SK-N-SH (cell line): ENCODE results near the gene ABCA6. TPM values are rescaled to one million over a fixed set of nuclear protein-coding genes. Genes with fewer than 3 reads are reported as not detected.

Experiments
- CTCF ChIA-PET: fragments of 300-600, 350-600 bp; formaldehyde crosslinking; extraction: SDS; loops from one replicate; lab custom pipeline; 2021; lab: Yijun Ruan, JAX
- POLR2A ChIA-PET: fragments of 350-600 bp; sonication (Branson Sonifier 250); formaldehyde crosslinking; extraction: SDS; loops from one replicate; lab custom pipeline; 2020; ENCODE audit warnings: antibody characterized with exemption, inconsistent platforms; lab: Yijun Ruan, JAX
- DNase-seq: peaks from one replicate; pipeline ENCODE4 v3.0.0; 2012
- H2AFZ ChIP-seq: fragments of 200-600 bp; sonication (generic); 2 replicates; pipeline ENCODE4 v1.8.1; 2016; ENCODE audit warnings: antibody characterized with exemption, mild to moderate bottlenecking, low read depth
- H3F3A ChIP-seq: fragments of 200-600 bp; sonication (generic); replicated peaks from 2 replicates; pipeline ENCODE3; 2016; ENCODE audit warnings: antibody characterized with exemption, mild to moderate bottlenecking; ENCODE audit not compliant: insufficient read depth
- H3K27ac ChIP-seq, 2 experiments: fragments of 200-500 bp in 1 of 2; fragments of 200-600 bp in 1 of 2; sonication (Bioruptor generic) in 1 of 2; sonication (generic), shearing (Covaris generic) in 1 of 2; 2 replicates each; pipeline versions ENCODE4 v1.5.1 to v1.6.1; 2014 to 2016; ENCODE audit warnings: low read depth in 2 of 2, inconsistent platforms in 1 of 2, low read length in 1 of 2, mild to moderate bottlenecking in 1 of 2, mixed read lengths in 1 of 2
- H3K27me3 ChIP-seq: fragments of 200-600 bp; sonication (generic), shearing (Covaris generic); 2 replicates; pipeline ENCODE4 v1.6.1; 2016; ENCODE audit warnings: mixed run types; ENCODE audit not compliant: insufficient read depth
- H3K36me3 ChIP-seq, 2 experiments: fragments of 200-500 bp in 1 of 2; fragments of 200-600 bp in 1 of 2; sonication (Bioruptor generic) in 1 of 2; sonication (generic) in 1 of 2; replicated peaks in 1 of 2; 2 replicates each; pipeline versions ENCODE3 to v1.5.1; 2014 to 2016; ENCODE audit warnings: low read length in 1 of 2, mild to moderate bottlenecking in 1 of 2; ENCODE audit not compliant: insufficient read depth in 2 of 2, control insufficient read depth in 1 of 2
- H3K4me1 ChIP-seq, 2 experiments: fragments of 200-500 bp in 1 of 2; fragments of 200-600 bp in 1 of 2; sonication (Bioruptor generic) in 1 of 2; sonication (generic), shearing (Covaris generic) in 1 of 2; 2 replicates each; pipeline versions ENCODE4 v1.5.1 to v1.6.1; 2014 to 2016; ENCODE audit warnings: low read depth in 1 of 2, low read length in 1 of 2, mixed run types in 1 of 2; ENCODE audit not compliant: insufficient read depth in 2 of 2, control insufficient read depth in 1 of 2
- H3K4me2 ChIP-seq: fragments of 200-600 bp; sonication (generic), shearing (Covaris generic); 2 replicates; pipeline ENCODE4 v1.6.1; 2017; ENCODE audit warnings: mixed run types
- H3K4me3 ChIP-seq, 2 experiments: fragments of 200-500 bp in 1 of 2; fragments of 200-600 bp in 1 of 2; sonication (Bioruptor generic) in 1 of 2; sonication (generic), shearing (Covaris generic) in 1 of 2; 2 replicates each; pipeline versions ENCODE4 v1.5.1 to v1.8.1; 2014 to 2016; ENCODE audit warnings: low read depth in 2 of 2, inconsistent platforms in 1 of 2, low read length in 1 of 2, mild to moderate bottlenecking in 1 of 2, mixed read lengths in 1 of 2, moderate library complexity in 1 of 2
- H3K79me2 ChIP-seq: fragments of 200-600 bp; sonication (generic); 2 replicates; pipeline ENCODE4 v1.8.1; 2017; ENCODE audit warnings: mild to moderate bottlenecking; ENCODE audit not compliant: insufficient read depth
- H3K9ac ChIP-seq: fragments of 200-600 bp; sonication (generic); 2 replicates; pipeline ENCODE4 v1.6.1; 2017; ENCODE audit warnings: mixed run types
- H3K9me2 ChIP-seq: fragments of 200-600 bp; sonication (generic); 2 replicates; pipeline ENCODE4 v1.6.1; 2017; ENCODE audit warnings: mixed run types
- H3K9me3 ChIP-seq: fragments of 200-600 bp; sonication (generic); 2 replicates; pipeline ENCODE4 v1.6.1; 2017; ENCODE audit warnings: mixed run types, mild to moderate bottlenecking, moderate library complexity
- H4K20me1 ChIP-seq: fragments of 200-600 bp; sonication (generic); 2 replicates; pipeline ENCODE4 v1.6.1; 2017; ENCODE audit warnings: mild to moderate bottlenecking, mixed run types; ENCODE audit not compliant: insufficient read depth
- EP300 ChIP-seq, 2 experiments: IDR thresholded peaks; 2 replicates each; pipeline versions ENCODE4 v1.4.0 to v1.6.1; 2012; ENCODE audit warnings: borderline replicate concordance in 1 of 2, low read depth in 1 of 2, low read length in 1 of 2
- GABPA ChIP-seq: IDR thresholded peaks from 2 replicates; pipeline ENCODE4 v1.4.0; 2012; ENCODE audit warnings: low read depth, mild to moderate bottlenecking
- GATA2 ChIP-seq: sonication (generic); formaldehyde crosslinking; IDR thresholded peaks from 2 replicates; pipeline ENCODE4 v1.5.0; 2020; ENCODE audit warnings: mild to moderate bottlenecking, missing genetic modification reagents
- JUND ChIP-seq: IDR thresholded peaks from 2 replicates; pipeline ENCODE4 v1.4.0; 2012
- MEF2A ChIP-seq: IDR thresholded peaks from 2 replicates; pipeline ENCODE4 v1.4.0; 2012; ENCODE audit warnings: low read depth, borderline replicate concordance
- MXI1 ChIP-seq: IDR thresholded peaks from 2 replicates; pipeline ENCODE4 v1.6.1; 2012; ENCODE audit warnings: mild to moderate bottlenecking, low read depth, low read length, improper control_type of control experiment
- POLR2AphosphoS5 ChIP-seq: IDR thresholded peaks from 2 replicates; pipeline ENCODE4 v1.6.1; 2012; ENCODE audit warnings: low read depth, low read length
- RFX5 ChIP-seq: IDR thresholded peaks from 2 replicates; pipeline ENCODE4 v1.6.1; 2012; ENCODE audit warnings: mild to moderate bottlenecking, improper control_type of control experiment, low read length
- SMC3 ChIP-seq: IDR thresholded peaks from 2 replicates; pipeline ENCODE4 v1.6.1; 2012; ENCODE audit warnings: low read depth, low read length, improper control_type of control experiment
- TCF12 ChIP-seq: IDR thresholded peaks from 2 replicates; pipeline ENCODE4 v1.4.0; 2012
- WGBS: methylation state at CpG from one replicate; pipeline ENCODE4 v1.1.6; 2017; ENCODE audit warnings: low lambda C conversion rate; 5-methylcytosine and 5-hydroxymethylcytosine counted together
- polyA plus RNA-seq, 3 experiments: library from polyadenylated mRNA; depleted of rRNA; stranded (reverse); fragments of >200 nt; gene quantifications; 2 replicates each; pipeline ENCODE4 v1.2.3, GENCODE V29; 2012
- TF ChIP-seq, protein P1 (sequence below): IDR thresholded peaks from 2 replicates; pipeline ENCODE4 v1.4.0; 2012; ENCODE audit warnings: low read depth, borderline replicate concordance
- TF ChIP-seq, protein P2 (sequence below): IDR thresholded peaks from 2 replicates; pipeline ENCODE4 v1.4.0; 2012; ENCODE audit warnings: low read depth

The ABCA6 gene
- polyA plus RNA-seq, 1 of the 3 experiments (the other 2 are of a cell fraction) = 0.15 TPM

DNA sequence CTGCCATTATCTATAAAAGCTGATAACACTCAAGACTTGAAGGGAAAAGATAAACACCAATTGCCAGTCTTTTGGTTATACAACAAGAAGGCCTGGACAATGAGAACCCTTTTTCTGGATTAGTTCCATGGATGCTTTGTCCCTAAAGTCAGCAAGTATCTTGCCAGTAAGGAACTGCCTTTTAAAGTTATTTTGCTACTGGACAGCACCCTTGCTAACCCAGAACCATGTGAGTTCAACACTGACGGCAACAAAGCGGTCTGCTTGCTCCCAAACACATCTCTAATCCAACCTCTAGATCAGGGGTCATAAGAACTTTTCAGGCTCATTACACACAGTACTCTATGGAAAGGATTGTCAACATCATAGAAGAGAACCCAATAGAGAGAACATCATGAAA is 25.3 kb upstream of the ABCA6 start:
- no peak overlapping the region for H2AFZ ChIP-seq
- no peak overlapping the region for H3K4me3 ChIP-seq
- H3K27ac ChIP-seq = no peak overlapping the region
- H3K9me3 ChIP-seq = no peaks in the 10 kb centered on the region
- no peak overlapping the region for H3K9ac ChIP-seq
- no peaks in the 10 kb centered on the region for H3K9me2 ChIP-seq
- POLR2A ChIA-PET = no interaction called here
- no peaks in the 10 kb centered on the region for H3K79me2 ChIP-seq
- H3K36me3 ChIP-seq = no peaks in the 10 kb centered on the region
- H3K4me2 ChIP-seq = no peak overlapping the region
- 44% methylated on average over 2 of the region's 2 CpGs for WGBS
- H3K4me1 ChIP-seq = no peaks in the 10 kb centered on the region; a peak in 1 of 4 replicates
- no peaks in the 10 kb centered on the region for H3F3A ChIP-seq
- TF ChIP-seq GABPA (no peak), JUND (no peak), SMC3 (no peak), TCF12 (no peak), POLR2AphosphoS5 (no peak)
- TF ChIP-seq, protein P1, sequence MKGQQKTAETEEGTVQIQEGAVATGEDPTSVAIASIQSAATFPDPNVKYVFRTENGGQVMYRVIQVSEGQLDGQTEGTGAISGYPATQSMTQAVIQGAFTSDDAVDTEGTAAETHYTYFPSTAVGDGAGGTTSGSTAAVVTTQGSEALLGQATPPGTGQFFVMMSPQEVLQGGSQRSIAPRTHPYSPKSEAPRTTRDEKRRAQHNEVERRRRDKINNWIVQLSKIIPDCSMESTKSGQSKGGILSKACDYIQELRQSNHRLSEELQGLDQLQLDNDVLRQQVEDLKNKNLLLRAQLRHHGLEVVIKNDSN = no peak
- TF ChIP-seq, protein P2, sequence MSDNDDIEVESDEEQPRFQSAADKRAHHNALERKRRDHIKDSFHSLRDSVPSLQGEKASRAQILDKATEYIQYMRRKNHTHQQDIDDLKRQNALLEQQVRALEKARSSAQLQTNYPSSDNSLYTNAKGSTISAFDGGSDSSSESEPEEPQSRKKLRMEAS = no peak
- TF ChIP-seq, all 33 proteins: peak for 0
- CTCF ChIA-PET = interaction anchor here (1.4 kb wide), 1 partner anchor 16 kb away, joined by 3 read pairs; no protein-coding TSS in a partner anchor
- no peaks in the 10 kb centered on the region for H3K27me3 ChIP-seq
- no peak for DNase-seq
- no peaks in the 10 kb centered on the region for H4K20me1 ChIP-seq

DNA sequence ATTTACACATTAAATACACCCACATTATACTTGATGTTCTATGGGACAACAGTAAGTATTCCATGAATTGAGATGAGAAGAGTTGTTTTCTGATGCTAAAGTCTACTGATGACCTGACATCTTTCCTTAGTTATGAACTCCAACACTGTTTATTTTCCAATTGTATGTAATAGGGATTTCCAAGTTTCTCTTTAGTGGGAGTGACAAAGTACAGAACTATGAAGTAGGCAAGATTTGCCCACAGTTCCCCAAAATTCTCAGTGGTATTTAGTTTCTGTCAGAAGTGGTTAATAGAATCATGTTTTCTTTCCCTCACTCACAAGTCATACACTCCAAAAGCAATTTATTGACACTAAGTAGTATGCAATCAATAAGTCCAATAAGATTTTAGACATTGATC is 22.5 kb upstream of the ABCA6 start:
- ChIA-PET POLR2A (no interaction called here), CTCF (no interaction called here)
- Histone ChIP-seq H3K36me3 (no peaks in the 10 kb centered on the region), H3K79me2 (no peaks in the 10 kb centered on the region), H3K4me1 (no peaks in the 10 kb centered on the region; a peak in 1 of 4 replicates), H3K9me2 (no peaks in the 10 kb centered on the region), H3K9me3 (no peaks in the 10 kb centered on the region), H4K20me1 (no peaks in the 10 kb centered on the region), H3K9ac (no peak overlapping the region), H3K27me3 (no peaks in the 10 kb centered on the region), H3K4me2 (no peak overlapping the region), H3K27ac (no peak overlapping the region), H2AFZ (no peak overlapping the region), H3K4me3 (no peak overlapping the region), H3F3A (no peaks in the 10 kb centered on the region)
- TF ChIP-seq RFX5 (no peak), MXI1 (no peak)
- DNase-seq = no peak

DNA sequence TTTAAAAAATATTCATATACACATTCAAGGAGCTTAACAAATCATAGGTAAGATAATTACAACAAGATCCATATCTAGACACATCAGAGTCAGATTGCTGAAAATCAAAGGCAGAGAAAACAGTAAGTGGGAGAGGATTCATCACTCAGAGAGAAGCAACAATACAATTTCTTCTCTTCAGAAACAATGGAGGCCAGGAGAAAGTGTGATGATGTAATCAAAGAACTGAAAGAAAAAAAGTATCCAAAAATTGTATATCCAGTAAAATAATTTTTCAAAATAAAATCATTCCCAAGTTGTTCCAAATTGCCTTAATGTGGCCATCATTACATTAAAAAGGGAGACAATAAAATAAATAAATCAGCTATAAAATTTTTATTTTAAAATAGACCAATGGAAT is 17.7 kb upstream of the ABCA6 start:
- Histone ChIP-seq H3K79me2 (no peaks in the 10 kb centered on the region), H3K36me3 (no peaks in the 10 kb centered on the region), H2AFZ (no peak overlapping the region), H3K4me2 (no peak overlapping the region), H4K20me1 (no peaks in the 10 kb centered on the region), H3K9me3 (no peaks in the 10 kb centered on the region; the same call in 1 of the 2 replicates), H3K27me3 (no peaks in the 10 kb centered on the region; the same call in 1 of the 2 replicates), H3F3A (no peaks in the 10 kb centered on the region), H3K9me2 (no peaks in the 10 kb centered on the region), H3K27ac (no peak overlapping the region), H3K9ac (no peak overlapping the region), H3K4me3 (no peak overlapping the region), H3K4me1 (no peaks in the 10 kb centered on the region)
- POLR2A ChIA-PET = no interaction called here
- CTCF ChIA-PET = no interaction called here
- DNase-seq = no peak
- TF ChIP-seq MEF2A (no peak), GATA2 (CRISPR knock-in tag) (no peak), EP300 (IDR thresholded peaks at IDR 0.05; ENCODE audit: borderline replicate concordance in 1 of 2, low read depth in 1 of 2, low read length in 1 of 2) (no peak)
- TF ChIP-seq, protein P1 = no peak
